Upper lobe of left lung (tissue), 6 donors: ENCODE measurements around the gene NHERF2. TPM values are rescaled to one million over a fixed set of nuclear protein-coding genes. Genes with fewer than 3 reads are reported as not detected.

ENCODE experiments used
- ATAC-seq, 2 donors: fragments of 200-7000 bp; cut with Tn5 transposase; one replicate each; pipeline ENCODE4 v1.9.1; 2022; ENCODE audit warnings: mild to moderate bottlenecking in 2 of 2, moderate library complexity in 2 of 2; ENCODE audit not compliant: low FRiP score in 2 of 2
- DNase-seq, 2 donors: peaks; one replicate each; pipeline ENCODE4 v3.0.0-alpha.2; 2019 to 2020
- H3K27ac ChIP-seq, 4 donors: fragments of 200-600 bp; sonication (generic); one replicate each; pipeline ENCODE4 v1.5.1; 2016 to 2019
- H3K27me3 ChIP-seq, 4 donors: fragments of 200-600 bp; sonication (generic); one replicate each; pipeline ENCODE4 v1.5.1; 2017 to 2019
- H3K36me3 ChIP-seq, 4 donors: fragments of 200-600 bp; sonication (generic); one replicate each; pipeline ENCODE4 v1.5.1; 2016 to 2019
- H3K4me1 ChIP-seq, 4 donors: fragments of 200-600 bp; sonication (generic); one replicate each; pipeline ENCODE4 v1.5.1; 2018 to 2019
- H3K4me3 ChIP-seq, 4 donors: fragments of 200-600 bp; sonication (generic); one replicate each; pipeline ENCODE4 v1.5.1; 2017 to 2019; ENCODE audit warnings: mild to moderate bottlenecking in 2 of 4, moderate library complexity in 1 of 4
- H3K9me3 ChIP-seq, 4 donors: fragments of 200-600 bp; sonication (generic); one replicate each; pipeline ENCODE4 v1.5.1; 2018 to 2019
- CTCF ChIP-seq, 6 experiments: fragments of 450-650 bp in 4 of 6; fragments of 200-600 bp in 2 of 6; sonication (generic) in 2 of 6; IDR thresholded peaks; one replicate each; pipeline ENCODE4 v1.5.1; 2016 to 2019; ENCODE audit warnings: antibody characterized with exemption in 6 of 6
- EP300 ChIP-seq, 4 donors: sonication (generic); formaldehyde crosslinking; IDR thresholded peaks; one replicate each; pipeline ENCODE4 v1.5.1; 2017; ENCODE audit warnings: antibody characterized with exemption in 4 of 4, control low read depth in 2 of 4
- POLR2A ChIP-seq, 4 donors: fragments of 450-650 bp; IDR thresholded peaks; one replicate each; pipeline ENCODE4 v1.5.1; 2016 to 2017; ENCODE audit warnings: antibody characterized with exemption in 4 of 4, mild to moderate bottlenecking in 2 of 4
- POLR2AphosphoS5 ChIP-seq, 2 donors: sonication (generic); formaldehyde crosslinking; IDR thresholded peaks; one replicate each; pipeline ENCODE4 v1.5.1; 2017; ENCODE audit warnings: antibody characterized with exemption in 2 of 2
- WGBS, 2 donors: methylation state at CpG; one replicate each; pipeline ENCODE4 v1.1.5; 2017 to 2018; 5-methylcytosine and 5-hydroxymethylcytosine counted together
- small RNA-seq, 4 donors: library from RNA; depleted of rRNA; stranded (forward); fragments of <200 nt; gene quantifications; one replicate each; pipeline ENCODE3, GENCODE V24; 2016
- total RNA-seq, 6 donors: library from RNA; depleted of rRNA in 4 of 6; stranded (reverse); fragments of >200 nt in 4 of 6; gene quantifications; one replicate each; pipeline versions ENCODE4 v1.1.0 to v1.2.1, GENCODE V29; 2016 to 2021
- donor health status: DM: no; HTN: no; CAD: no; lungs with moderate emphysema.
- donor health status: DM: no; HTN: yes; CAD: no; lungs with severe emphysema.

The NHERF2 gene
- total RNA-seq, 6 donors from 2014 or later, result 131 to 604 (median 283) TPM

GRCh38 chr16:2086106-2086742 is 59.5 kb downstream of the NHERF2 start:
- H3K27ac ChIP-seq, result no peak overlapping the region
- WGBS, 2 donors, result 95 to 100% methylated on average over 2 to 27 of the region's 27 CpGs
- DNase-seq (peak in 1 of 2 donors; percentile 77), ATAC-seq (no peak)
- H3K36me3 ChIP-seq, result peaks cover 11 to 97% (median 87%) of the 10 kb centered on the region in 4 donors
- H3K27me3 ChIP-seq, result no peaks in the 10 kb centered on the region
- H3K4me3 ChIP-seq, result no peak overlapping the region
- peaks cover 19 to 37% (median 25%) of the 10 kb centered on the region in 4 donors for H3K4me1 ChIP-seq
- H3K9me3 ChIP-seq, result no peaks in the 10 kb centered on the region
- no peak for TF ChIP-seq POLR2A (IDR thresholded peaks at IDR 0.05)
- TF ChIP-seq EP300 (IDR thresholded peaks at IDR 0.05), result no peak
- no peak for TF ChIP-seq POLR2AphosphoS5 (IDR thresholded peaks at IDR 0.05)
- no peak for TF ChIP-seq CTCF (IDR thresholded peaks at IDR 0.05)

GRCh38 chr16:2086812-2087747 is 60.4 kb downstream of the NHERF2 start:
- TF ChIP-seq CTCF (IDR thresholded peaks at IDR 0.05) (no peak), POLR2AphosphoS5 (IDR thresholded peaks at IDR 0.05) (no peak), POLR2A (IDR thresholded peaks at IDR 0.05) (no peak), EP300 (IDR thresholded peaks at IDR 0.05) (no peak)
- no peak for ATAC-seq
- Histone ChIP-seq H3K4me1 (peaks cover 21 to 35% (median 24%) of the 10 kb centered on the region in 4 donors), H3K27me3 (no peaks in the 10 kb centered on the region), H3K9me3 (no peaks in the 10 kb centered on the region), H3K27ac (no peak overlapping the region), H3K4me3 (no peak overlapping the region), H3K36me3 (peaks cover 11 to 97% (median 84%) of the 10 kb centered on the region in 4 donors)
- WGBS, 2 donors, result 94 to 97% methylated on average over 11 to 30 of the region's 30 CpGs
- peak in 1 of 2 donors; percentile 75 for DNase-seq

GRCh38 chr16:2087748-2088631 is 61.3 kb downstream of the NHERF2 start:
- peak in 1 of 2 donors; percentile 77 for DNase-seq
- Histone ChIP-seq H3K4me3 (no peak overlapping the region), H3K27me3 (no peaks in the 10 kb centered on the region), H3K9me3 (no peaks in the 10 kb centered on the region), H3K4me1 (peaks cover 12 to 26% (median 16%) of the 10 kb centered on the region in 4 donors), H3K36me3 (peaks cover 14 to 97% (median 81%) of the 10 kb centered on the region in 4 donors), H3K27ac (no peak overlapping the region)
- no peak for ATAC-seq
- TF ChIP-seq POLR2AphosphoS5 (IDR thresholded peaks at IDR 0.05), result no peak
- TF ChIP-seq POLR2A (IDR thresholded peaks at IDR 0.05), result no peak
- TF ChIP-seq CTCF (IDR thresholded peaks at IDR 0.05), result no peak
- WGBS, 2 donors, result 93% methylated on average over 5 to 41 of the region's 41 CpGs

Small RNAs within 50 kb of the gene (small RNA-seq; reads per million reads assigned to genes)
- 0 reads per million in 4 donors for gene RN7SL219P

Other genes with a start within 250 kb of the NHERF2 start
- gene SPSB3, start 244.3 kb upstream of the NHERF2 start, total RNA-seq, result 100 to 1,000 TPM in 2 of 6 donors, 10 to 100 TPM in 4; 46.2 to 234 (median 64.4) TPM
- gene NUBP2, start 243.9 kb upstream of the NHERF2 start, total RNA-seq, result 10 to 100 TPM; 53.2 to 85.6 (median 60.5) TPM
- 10 to 100 TPM in 1 of 6 donors, 1 to 10 TPM in 5; 1.0 to 11.5 (median 3.1) TPM for gene IGFALS, start 233.2 kb upstream of the NHERF2 start, total RNA-seq
- gene HAGH, start 200.1 kb upstream of the NHERF2 start, total RNA-seq, result 100 to 1,000 TPM in 5 of 6 donors, 10 to 100 TPM in 1; 84.5 to 251 (median 122) TPM
- gene FAHD1, start 199.7 kb upstream of the NHERF2 start, total RNA-seq, result 10 to 100 TPM; 22.1 to 42.1 (median 32.6) TPM
- gene MEIOB, start 154.7 kb upstream of the NHERF2 start, total RNA-seq, result under 1 TPM in 1 of 6 donors, not detected in 5; 0.54 TPM
- gene HS3ST6, start 108.5 kb upstream of the NHERF2 start, total RNA-seq, result 1 to 10 TPM in 2 of 6 donors, under 1 TPM in 2, not detected in 2; 0.44 to 4.0 (median 0.95) TPM
- gene MSRB1, start 83.7 kb upstream of the NHERF2 start, total RNA-seq, result 10 to 100 TPM; 18.2 to 45.3 (median 31.9) TPM
- not detected for gene RPL3L, start 72.2 kb upstream of the NHERF2 start, total RNA-seq
- 100 to 1,000 TPM in 4 of 6 donors, 10 to 100 TPM in 2; 76.5 to 245 (median 107) TPM for gene NDUFB10, start 67.4 kb upstream of the NHERF2 start, total RNA-seq
- gene RPS2, start 62.1 kb upstream of the NHERF2 start, total RNA-seq, result 1,000 to 10,000 TPM; 1,128 to 1,943 (median 1,579) TPM
- gene RNF151, start 60.0 kb upstream of the NHERF2 start, total RNA-seq, result under 1 TPM in 1 of 6 donors, not detected in 5; 0.37 TPM
- gene TBL3, start 54.8 kb upstream of the NHERF2 start, total RNA-seq, result 10 to 100 TPM; 22.0 to 51.6 (median 35.0) TPM
- 1 to 10 TPM in 5 of 6 donors, not detected in 1; 2.1 to 5.4 (median 5.0) TPM for gene NOXO1, start 45.4 kb upstream of the NHERF2 start, total RNA-seq
- gene GFER, start 42.7 kb upstream of the NHERF2 start, total RNA-seq, result 10 to 100 TPM in 5 of 6 donors, 1 to 10 TPM in 1; 5.2 to 40.3 (median 24.7) TPM
- gene SYNGR3, start 36.9 kb upstream of the NHERF2 start, total RNA-seq, result 1 to 10 TPM in 1 of 6 donors, under 1 TPM in 3, not detected in 2; 0.15 to 1.4 (median 0.34) TPM
- 10 to 100 TPM; 20.1 to 62.8 (median 41.7) TPM for gene ZNF598, start 17.1 kb upstream of the NHERF2 start, total RNA-seq
- gene NPW, start 7.1 kb upstream of the NHERF2 start, total RNA-seq, result under 1 TPM in 2 of 6 donors, not detected in 4; 0.67 to 0.80 TPM
- 10 to 100 TPM; 17.8 to 43.6 (median 28.8) TPM for gene NTHL1, start 20.9 kb downstream of the NHERF2 start, total RNA-seq
- gene TSC2, start 21.1 kb downstream of the NHERF2 start, total RNA-seq, result 100 to 1,000 TPM in 4 of 6 donors, 10 to 100 TPM in 2; 47.3 to 296 (median 118) TPM
- 100 to 1,000 TPM in 3 of 6 donors, 10 to 100 TPM in 3; 75.4 to 567 (median 106) TPM for gene PKD1, start 109.0 kb downstream of the NHERF2 start, total RNA-seq
- gene RAB26, start 121.7 kb downstream of the NHERF2 start, total RNA-seq, result 1 to 10 TPM in 1 of 6 donors, under 1 TPM in 3, not detected in 2; 0.30 to 6.8 (median 0.85) TPM
- 10 to 100 TPM; 34.6 to 72.6 (median 52.9) TPM for gene TRAF7, start 128.9 kb downstream of the NHERF2 start, total RNA-seq
- gene CASKIN1, start 169.7 kb downstream of the NHERF2 start, total RNA-seq, result 1 to 10 TPM in 1 of 6 donors, under 1 TPM in 2, not detected in 3; 0.06 to 1.0 (median 0.15) TPM
- gene MLST8, start 178.6 kb downstream of the NHERF2 start, total RNA-seq, result 10 to 100 TPM; 24.6 to 93.2 (median 47.7) TPM
- gene BRICD5, start 184.0 kb downstream of the NHERF2 start, total RNA-seq, result 10 to 100 TPM in 3 of 6 donors, 1 to 10 TPM in 3; 4.0 to 70.2 (median 10.8) TPM
- 10 to 100 TPM; 18.6 to 32.5 (median 21.7) TPM for gene PGP, start 187.9 kb downstream of the NHERF2 start, total RNA-seq
- 100 to 1,000 TPM in 1 of 6 donors, 10 to 100 TPM in 5; 24.9 to 153 (median 32.9) TPM for gene E4F1, start 196.7 kb downstream of the NHERF2 start, total RNA-seq
- 1 to 10 TPM in 3 of 6 donors, under 1 TPM in 1, not detected in 2; 0.79 to 2.1 (median 1.5) TPM for gene DNASE1L2, start 209.5 kb downstream of the NHERF2 start, total RNA-seq
- 10 to 100 TPM; 48.1 to 75.5 (median 68.2) TPM for gene ECI1, start 224.7 kb downstream of the NHERF2 start, total RNA-seq
- 100 to 1,000 TPM in 5 of 6 donors, 10 to 100 TPM in 1; 92.2 to 142 (median 114) TPM for gene RNPS1, start 241.2 kb downstream of the NHERF2 start, total RNA-seq